Heart right ventricle (tissue), 16 donors: ENCODE results near the gene IMPG2. TPM values are rescaled to one million over a fixed set of nuclear protein-coding genes. Genes with fewer than 3 reads are reported as not detected.

Source experiments
- ATAC-seq, 8 donors: fragments of 200-7000 bp; cut with Tn5 transposase; one replicate each; pipeline ENCODE4 v1.9.1; 2020; ENCODE audit warnings: mild to moderate bottlenecking in 8 of 8, moderate library complexity in 8 of 8, moderate number of reproducible peaks in 1 of 8
- DNase-seq, 2 donors: peaks; one replicate each; pipeline ENCODE4 v3.0.0-alpha.2; 2020
- H3K27ac ChIP-seq, 10 donors: fragments of 200-600 bp; sonication (generic) in 2 of 10; one replicate each; pipeline versions ENCODE4 v1.5.0 to v1.8.0; 2020 to 2022; ENCODE audit warnings: mild to moderate bottlenecking in 3 of 10
- H3K27me3 ChIP-seq, 7 donors: fragments of 200-600 bp; one replicate each; pipeline ENCODE4 v1.8.0; 2021 to 2022; ENCODE audit warnings: mild to moderate bottlenecking in 2 of 7
- H3K36me3 ChIP-seq, 9 donors: fragments of 200-600 bp; sonication (generic) in 1 of 9; one replicate each; pipeline versions ENCODE4 v1.5.0 to v1.8.0; 2020 to 2022; ENCODE audit warnings: mild to moderate bottlenecking in 2 of 9
- H3K4me1 ChIP-seq, 9 donors: fragments of 200-600 bp; sonication (generic) in 1 of 9; one replicate each; pipeline versions ENCODE4 v1.5.0 to v1.8.0; 2020 to 2022; ENCODE audit warnings: mild to moderate bottlenecking in 4 of 9
- H3K4me3 ChIP-seq, 10 donors: fragments of 200-600 bp; sonication (generic) in 2 of 10; one replicate each; pipeline versions ENCODE4 v1.5.0 to v1.8.0; 2020 to 2022; ENCODE audit warnings: mild to moderate bottlenecking in 7 of 10, moderate library complexity in 2 of 10
- H3K9me3 ChIP-seq, 11 donors: fragments of 200-600 bp in 10 of 11; sonication (generic) in 2 of 11; one replicate each; pipeline versions ENCODE4 v1.5.0 to v1.8.0; 2013 to 2022; ENCODE audit warnings: mild to moderate bottlenecking in 2 of 11, control low read depth in 1 of 11, moderate library complexity in 1 of 11
- WGBS, 2 donors: extraction: QIAGEN DNeasy Blood & Tissue Kit; methylation state at CpG; one replicate each; pipeline ENCODE4 v1.1.7; 2013; ENCODE audit warnings: inconsistent platforms in 1 of 2; 5-methylcytosine and 5-hydroxymethylcytosine counted together
- intact Hi-C, 10 donors: fragments of 100-400 bp; cut with DNase I; formaldehyde crosslinking; loops; one replicate each; pipeline versions ENCODE4 v1.11.1 to v1.14.2; 2022
- polyA plus RNA-seq, 2 donors: library from polyadenylated mRNA; stranded (reverse); fragments of 200-250 nt; gene quantifications; one replicate each; pipeline ENCODE4 v1.2.3, GENCODE V29; 2013
- total RNA-seq, 10 donors: library from RNA; stranded (reverse); fragmentation: NEBNext Ultra II Directional in 3 of 10; extraction: Animal tissue kit (Norgen Biotek cat#: 25700) in 3 of 10; gene quantifications; one replicate each; pipeline versions ENCODE4 v1.2.1 to v1.2.4, GENCODE V29; 2021 to 2023
- TF ChIP-seq, protein P1 (sequence below), 9 donors: fragments of 200-600 bp; sonication (generic) in 2 of 9; IDR thresholded peaks; one replicate each; pipeline versions ENCODE4 v1.5.0 to v1.8.0; 2021 to 2022; ENCODE audit warnings: antibody characterized with exemption in 9 of 9, mild to moderate bottlenecking in 5 of 9, moderate library complexity in 1 of 9
- donor health status: Arrhythmogenic right ventricular cardiomyopathy.
- donor health status: ischemic (EF 13 %, LVEDD 7.1; RV severe dilation, severe dysfunction).
- donor health status: healthy with polysubstance abuse.
- donor health status: DM: no; HTN: yes; CAD: no.
- donor health status: DM: no; HTN: no; CAD: no.
- donor health status: ischemic (EF 25% LVEDD 6.9; RV normal size, moderate dysfunction).
- donor health status: ischemic (EF 25% LVEDD 5.7; RV mildly dilated, moderate dysfunction).
- donor health status: healthy.
- donor health status: DM: yes; HTN: yes; CAD: no.
- donor health status: Ischemic cardiomyopathy.
- donor health status: ischemic (EF 35%, LVEDD 5.7; RV mildly dilated, moderate dysfunction).
- donor health status: nonischemic (EF 11% LVEDD 7.7; RV severe dilation, severe dysfunction).
- donor health status: DM: yes; HTN: yes; CAD: no.
- donor health status: PGD.
- donor health status: ischemic (EF 29% LVEDD 5.4; RV normal size, mild dysfunction).
- donor health status: nonischemic (EF 23%, LVEDD 6.1; RV moderate dilation, normal function).

IMPG2 gene
- total and polyA plus RNA-seq, 12 donors, result 0.04 to 0.40 (median 0.21) TPM; not detected in 1

DNA sequence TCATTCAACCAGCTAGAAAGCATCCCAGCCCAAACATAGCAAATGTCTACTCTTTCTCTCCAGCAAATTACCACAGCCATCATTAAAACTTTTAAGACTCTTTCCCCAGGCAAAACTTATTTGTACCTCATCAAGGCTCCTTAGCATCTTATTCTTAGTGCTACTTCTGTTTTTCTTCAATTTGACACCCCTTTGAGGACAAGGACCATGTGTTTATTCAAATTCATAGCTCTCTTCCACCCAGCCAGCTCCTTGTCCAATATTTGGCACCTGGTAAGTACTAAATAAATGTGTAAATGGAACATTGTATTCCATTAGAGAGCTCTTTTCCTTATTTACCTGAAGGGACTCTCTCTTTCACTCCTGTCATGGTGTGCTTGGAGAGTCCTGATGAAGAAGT is 89.8 kb downstream of the IMPG2 start:
- DNase-seq (no peak), ATAC-seq (no peak)
- intact Hi-C loops, result loop anchor here in 1 of 10 donors (10.0 kb wide), 1 partner anchor 154 kb away; no protein-coding TSS in a partner anchor
- Histone ChIP-seq H3K4me1 (no peaks in the 10 kb centered on the region), H3K27me3 (no peaks in the 10 kb centered on the region), H3K27ac (no peak overlapping the region), H3K36me3 (no peaks in the 10 kb centered on the region), H3K9me3 (no peaks in the 10 kb centered on the region), H3K4me3 (no peak overlapping the region)
- TF ChIP-seq, protein P1, sequence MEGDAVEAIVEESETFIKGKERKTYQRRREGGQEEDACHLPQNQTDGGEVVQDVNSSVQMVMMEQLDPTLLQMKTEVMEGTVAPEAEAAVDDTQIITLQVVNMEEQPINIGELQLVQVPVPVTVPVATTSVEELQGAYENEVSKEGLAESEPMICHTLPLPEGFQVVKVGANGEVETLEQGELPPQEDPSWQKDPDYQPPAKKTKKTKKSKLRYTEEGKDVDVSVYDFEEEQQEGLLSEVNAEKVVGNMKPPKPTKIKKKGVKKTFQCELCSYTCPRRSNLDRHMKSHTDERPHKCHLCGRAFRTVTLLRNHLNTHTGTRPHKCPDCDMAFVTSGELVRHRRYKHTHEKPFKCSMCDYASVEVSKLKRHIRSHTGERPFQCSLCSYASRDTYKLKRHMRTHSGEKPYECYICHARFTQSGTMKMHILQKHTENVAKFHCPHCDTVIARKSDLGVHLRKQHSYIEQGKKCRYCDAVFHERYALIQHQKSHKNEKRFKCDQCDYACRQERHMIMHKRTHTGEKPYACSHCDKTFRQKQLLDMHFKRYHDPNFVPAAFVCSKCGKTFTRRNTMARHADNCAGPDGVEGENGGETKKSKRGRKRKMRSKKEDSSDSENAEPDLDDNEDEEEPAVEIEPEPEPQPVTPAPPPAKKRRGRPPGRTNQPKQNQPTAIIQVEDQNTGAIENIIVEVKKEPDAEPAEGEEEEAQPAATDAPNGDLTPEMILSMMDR (IDR thresholded peaks at IDR 0.05), result no peak

DNA sequence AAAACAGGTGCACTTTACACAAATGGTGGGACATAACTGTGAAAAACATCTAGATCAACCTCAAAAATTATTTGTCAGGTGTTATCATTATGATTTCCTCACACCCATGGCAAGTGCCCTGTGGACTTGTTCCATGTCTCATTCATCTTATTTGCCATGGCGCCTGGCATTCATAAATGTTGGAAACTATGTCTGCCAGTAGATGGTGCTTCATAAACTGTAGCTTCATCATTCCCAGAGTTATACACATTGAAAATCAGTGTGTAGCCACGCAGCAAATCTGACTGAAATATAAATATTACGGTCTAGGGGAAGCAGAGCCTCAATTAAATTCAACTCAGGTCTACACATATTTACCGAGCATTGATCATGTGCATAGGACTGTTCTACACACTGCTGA is 90.7 kb downstream of the IMPG2 start:
- intact Hi-C loops, result loop anchor here in 8 of 10 donors (2.0 to 10.0 kb wide), 3 partner anchors 153 to 155 kb away; no protein-coding TSS in a partner anchor
- Histone ChIP-seq H3K27ac (no peak overlapping the region), H3K4me3 (no peak overlapping the region), H3K4me1 (no peaks in the 10 kb centered on the region), H3K9me3 (no peaks in the 10 kb centered on the region), H3K27me3 (no peaks in the 10 kb centered on the region), H3K36me3 (no peaks in the 10 kb centered on the region)
- DNase-seq (no peak), ATAC-seq (peak in 2 of 8 donors; percentile 52 to 62)
- TF ChIP-seq, protein P1 (IDR thresholded peaks at IDR 0.05), result peak in 5 of 9 donors; percentile 23 to 41 (median 33)
- 68 to 77% methylated on average over 4 of the region's 4 CpGs for WGBS, 2 donors

DNA sequence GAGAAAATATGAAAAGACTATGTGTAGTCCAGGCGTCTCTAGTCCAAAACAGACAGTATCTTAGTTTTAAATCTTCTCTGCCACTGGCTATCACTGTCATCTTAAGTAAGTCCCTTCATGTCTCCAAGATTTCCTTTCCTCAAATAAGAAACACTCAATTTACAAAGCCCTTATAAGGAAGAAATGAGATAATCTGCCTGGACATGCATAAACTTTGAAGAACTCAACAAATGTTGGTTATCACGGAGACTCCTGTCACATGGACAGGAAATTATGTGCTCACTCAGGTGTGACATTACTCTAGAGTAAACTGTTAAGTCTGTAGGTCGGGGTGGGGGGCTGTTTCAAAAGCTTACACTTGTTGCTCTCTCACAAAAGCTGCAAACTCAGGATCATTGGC is 91.9 kb downstream of the IMPG2 start:
- no peaks in the 10 kb centered on the region for H3K27me3 ChIP-seq
- TF ChIP-seq, protein P1 (IDR thresholded peaks at IDR 0.05), result no peak
- no peak overlapping the region for H3K4me3 ChIP-seq
- no peak for ATAC-seq
- DNase-seq, result no peak
- H3K27ac ChIP-seq, result no peak overlapping the region
- peaks cover 0 to under 1% (median 0%) of the 10 kb centered on the region in 9 donors for H3K4me1 ChIP-seq
- H3K36me3 ChIP-seq, result no peaks in the 10 kb centered on the region
- H3K9me3 ChIP-seq, result no peaks in the 10 kb centered on the region
- intact Hi-C loops, result loop anchor here in 7 of 10 donors (2.0 to 10.0 kb wide), 3 partner anchors 154 to 156 kb away; no protein-coding TSS in a partner anchor
- 77 to 79% methylated on average over 3 of the region's 3 CpGs for WGBS, 2 donors

- peaks cover 0 to 6% (median 3%) of the 10 kb centered on the region in 11 donors for H3K9me3 ChIP-seq
Measured at GRCh38 chr3:101224739-101225138, 95.6 kb downstream of the IMPG2 start.

More at GRCh38 chr3:101224739-101225138, 95.6 kb downstream of the IMPG2 start:
- intact Hi-C loops, result loop anchor here in 6 of 10 donors (5.0 to 10.0 kb wide), 2 partner anchors 158 to 160 kb away; no protein-coding TSS in a partner anchor
- ATAC-seq, result peak in 2 of 8 donors; percentile 46 to 66
- H3K4me3 ChIP-seq, result no peak overlapping the region
- 64 to 65% methylated on average over 4 of the region's 4 CpGs for WGBS, 2 donors
- H3K27ac ChIP-seq, result no peak overlapping the region
- H3K27me3 ChIP-seq, result no peaks in the 10 kb centered on the region
- DNase-seq, result no peak
- H3K36me3 ChIP-seq, result no peaks in the 10 kb centered on the region
- H3K4me1 ChIP-seq, result peaks cover 0 to 4% (median 0%) of the 10 kb centered on the region in 9 donors
- TF ChIP-seq, protein P1 (IDR thresholded peaks at IDR 0.05), result no peak
